GM18526 (cell line): ENCODE results near the gene GCNA.

ENCODE experiments used
- POLR2A ChIP-seq: IDR thresholded peaks from 3 replicates; pipeline ENCODE4 v1.6.1; 2011; ENCODE audit not compliant: insufficient read length; ENCODE audit errors: extremely low read depth

The GCNA gene

GRCh38 chrX:71546879-71547278, 31.4 kb upstream of the GCNA start:
- no peak for TF ChIP-seq POLR2A

- no peak for TF ChIP-seq POLR2A
Observed at GRCh38 chrX:71547339-71547738, 30.9 kb upstream of the GCNA start.

- TF ChIP-seq POLR2A, result no peak
Observed at GRCh38 chrX:71549986-71550385, 28.3 kb upstream of the GCNA start.

- TF ChIP-seq POLR2A, result no peak
Observed at GRCh38 chrX:71550578-71550977, 27.7 kb upstream of the GCNA start.

GRCh38 chrX:71556036-71556435, 22.2 kb upstream of the GCNA start:
- TF ChIP-seq POLR2A, result no peak

GRCh38 chrX:71558920-71559319, 19.3 kb upstream of the GCNA start:
- no peak for TF ChIP-seq POLR2A

- TF ChIP-seq POLR2A, result no peak
Observed at GRCh38 chrX:71563921-71564320, 14.3 kb upstream of the GCNA start.

GRCh38 chrX:71565474-71566041, 12.7 kb upstream of the GCNA start:
- no peak for TF ChIP-seq POLR2A

- TF ChIP-seq POLR2A, result no peak
Observed at GRCh38 chrX:71573590-71573989, 4.6 kb upstream of the GCNA start.

- TF ChIP-seq POLR2A, result no peak
Observed at GRCh38 chrX:71577682-71578081, 555 bp upstream of the GCNA start.

GRCh38 chrX:71579136-71579989, 1.1 kb downstream of the GCNA start:
- no peak for TF ChIP-seq POLR2A

- no peak for TF ChIP-seq POLR2A
Observed at GRCh38 chrX:71579990-71580380, 1.7 kb downstream of the GCNA start.

- no peak for TF ChIP-seq POLR2A
Observed at GRCh38 chrX:71581210-71581609, 3.0 kb downstream of the GCNA start.

GRCh38 chrX:71586929-71587328, 8.7 kb downstream of the GCNA start:
- TF ChIP-seq POLR2A, result no peak

GRCh38 chrX:71599965-71600364, 21.7 kb downstream of the GCNA start:
- no peak for TF ChIP-seq POLR2A

- no peak for TF ChIP-seq POLR2A
Observed at GRCh38 chrX:71603618-71604017, 25.4 kb downstream of the GCNA start.

GRCh38 chrX:71604141-71604540, 25.9 kb downstream of the GCNA start:
- TF ChIP-seq POLR2A, result no peak

GRCh38 chrX:71604796-71605568, 26.7 kb downstream of the GCNA start:
- no peak for TF ChIP-seq POLR2A
